IPS-18a (cell line): Measurements from ENCODE around the gene ATG16L2.
"Not testable (repeated sequence)": the region's sequence is repeated elsewhere in the genome, so short reads cannot be mapped to it uniquely, and the experiment has no call there.

ENCODE experiments used
- H3K27ac ChIP-seq: one replicate; pipeline ENCODE4 v1.5.1; 2013; ENCODE audit warnings: low read length
- H3K27me3 ChIP-seq: one replicate; pipeline ENCODE4 v1.6.1; 2013; ENCODE audit warnings: mild to moderate bottlenecking, low read length; ENCODE audit not compliant: control insufficient read depth, insufficient read depth
- H3K36me3 ChIP-seq: one replicate; pipeline ENCODE4 v1.6.1; 2013; ENCODE audit warnings: low read depth, low read length; ENCODE audit not compliant: control insufficient read depth
- H3K4me1 ChIP-seq: one replicate; pipeline ENCODE4 v1.6.1; 2013; ENCODE audit warnings: low read depth, low read length; ENCODE audit not compliant: control insufficient read depth
- H3K4me3 ChIP-seq: one replicate; pipeline ENCODE4 v1.5.1; 2013; ENCODE audit warnings: low read length
- H3K9ac ChIP-seq: one replicate; pipeline ENCODE4 v1.6.1; 2013; ENCODE audit warnings: mild to moderate bottlenecking, low read length, moderate library complexity
- H3K9me3 ChIP-seq: one replicate; pipeline ENCODE4 v1.6.1; 2013; ENCODE audit warnings: low read depth, low read length; ENCODE audit not compliant: control insufficient read depth

ATG16L2 gene

DNA sequence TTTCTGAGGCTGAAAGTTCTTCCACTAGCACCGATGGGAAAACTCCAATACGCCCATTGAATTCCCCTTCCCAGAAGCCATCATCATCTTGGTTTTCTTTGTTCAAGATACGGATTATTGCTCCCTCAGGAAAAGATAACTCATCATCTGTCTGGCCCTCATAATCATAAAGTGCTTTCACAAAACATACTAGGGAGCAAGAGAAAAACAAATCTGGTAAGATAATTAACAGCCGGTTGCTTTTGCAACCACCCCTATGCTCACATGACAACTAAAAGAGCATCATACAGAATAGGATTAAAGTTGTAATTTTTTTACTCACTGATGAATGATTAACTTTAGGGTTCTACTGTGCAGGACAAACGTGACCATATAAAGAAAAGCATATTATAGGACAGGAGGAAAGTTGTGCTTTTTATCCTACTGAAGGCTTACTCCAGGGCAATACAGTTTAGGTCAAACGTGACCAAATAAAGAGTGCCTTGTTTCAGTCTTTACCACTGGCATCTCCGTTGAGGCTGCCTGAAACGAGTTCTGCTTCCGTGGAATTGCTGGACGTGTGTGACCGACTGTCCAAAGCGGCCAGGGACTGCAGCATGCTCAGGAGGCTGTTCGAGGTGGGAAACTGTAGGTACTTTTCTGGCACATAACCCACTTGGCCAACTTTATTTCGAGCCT, 28.6 kb downstream of the ATG16L2 start:
- Histone ChIP-seq H3K36me3 (no peaks in the 10 kb centered on the region), H3K27ac (no peak overlapping the region), H3K9me3 (no peaks in the 10 kb centered on the region), H3K9ac (no peak overlapping the region), H3K4me1 (no peaks in the 10 kb centered on the region), H3K27me3 (no peaks in the 10 kb centered on the region), H3K4me3 (no peak overlapping the region)

DNA sequence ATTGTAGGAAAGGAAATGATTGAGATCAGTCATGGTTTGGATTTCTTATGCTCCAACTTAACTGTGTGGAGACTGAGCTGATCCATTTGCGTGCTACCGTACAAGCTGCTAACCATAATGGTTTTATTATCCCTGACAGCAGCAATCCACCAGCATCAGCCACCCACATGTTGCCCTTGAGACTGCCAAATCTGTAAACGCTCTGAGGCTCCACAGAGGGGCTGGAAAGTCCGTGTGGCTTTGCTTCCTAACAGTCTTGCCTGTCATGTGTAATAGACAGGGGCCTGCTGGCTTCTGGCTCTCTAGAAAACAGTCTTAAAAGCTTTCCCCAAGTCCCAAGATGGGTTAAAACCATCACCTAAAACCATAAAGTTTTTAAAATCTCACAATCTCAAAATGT, 30.1 kb downstream of the ATG16L2 start:
- Histone ChIP-seq H3K36me3 (no peaks in the 10 kb centered on the region), H3K4me1 (no peaks in the 10 kb centered on the region), H3K27me3 (no peaks in the 10 kb centered on the region), H3K4me3 (no peak overlapping the region), H3K9ac (no peak overlapping the region), H3K27ac (no peak overlapping the region), H3K9me3 (no peaks in the 10 kb centered on the region)

DNA sequence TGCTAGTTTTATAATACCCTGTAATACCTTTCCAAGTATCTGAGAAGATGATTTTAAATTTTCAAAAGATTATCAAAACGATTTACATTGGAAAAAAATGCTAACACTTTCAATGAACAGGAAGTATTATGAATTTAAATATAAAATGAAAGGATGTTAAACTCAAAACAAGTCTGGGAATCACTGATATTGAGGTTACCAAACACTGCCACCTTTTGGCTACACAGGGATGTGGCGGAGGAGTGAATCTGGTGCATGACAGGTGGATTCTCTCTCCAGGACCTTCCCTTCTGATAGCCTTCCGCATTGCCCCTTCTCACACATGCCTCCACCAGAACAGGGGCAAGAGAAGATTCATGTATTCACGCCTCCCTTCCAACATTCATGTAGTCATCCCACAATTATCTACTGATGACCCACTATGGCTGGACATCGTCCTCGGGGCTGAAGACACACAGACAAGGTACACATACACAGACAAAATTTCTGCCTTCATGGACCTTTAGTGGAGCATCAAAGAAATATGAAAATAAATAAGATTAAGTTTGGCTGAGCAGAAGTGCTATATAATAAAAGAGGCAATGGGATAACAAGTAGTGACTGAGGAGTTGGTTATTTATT, 34.7 kb downstream of the ATG16L2 start:
- Histone ChIP-seq H3K27ac (no peak overlapping the region), H3K36me3 (no peaks in the 10 kb centered on the region), H3K27me3 (no peaks in the 10 kb centered on the region), H3K4me3 (no peak overlapping the region), H3K9me3 (no peaks in the 10 kb centered on the region), H3K4me1 (no peaks in the 10 kb centered on the region), H3K9ac (no peak overlapping the region)

DNA sequence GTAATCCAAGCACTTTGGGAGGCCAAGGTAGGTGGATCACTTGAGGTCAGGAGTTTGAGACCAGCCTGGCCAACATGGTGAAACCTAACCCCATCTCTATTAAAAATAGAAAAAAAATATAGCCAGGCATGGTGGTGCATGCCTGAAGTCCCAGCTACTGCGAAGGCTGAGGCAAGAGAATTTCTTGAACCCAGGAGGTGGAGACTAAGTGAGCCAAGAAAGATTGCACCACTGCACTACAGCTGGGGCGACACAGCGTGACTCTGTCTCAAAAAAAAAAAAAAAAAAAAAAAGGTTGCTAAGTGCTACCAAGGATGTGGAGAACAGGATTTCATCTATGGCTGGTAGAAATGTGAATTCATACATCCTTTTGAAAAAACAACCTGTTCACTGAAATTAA, 36.6 kb downstream of the ATG16L2 start:
- H3K4me3 ChIP-seq, result no peak overlapping the region
- no peaks in the 10 kb centered on the region for H3K27me3 ChIP-seq
- no peak overlapping the region for H3K27ac ChIP-seq
- no peak overlapping the region for H3K9ac ChIP-seq
- no peaks in the 10 kb centered on the region for H3K36me3 ChIP-seq
- H3K4me1 ChIP-seq, result no peaks in the 10 kb centered on the region
- H3K9me3 ChIP-seq, result no peaks in the 10 kb centered on the region

DNA sequence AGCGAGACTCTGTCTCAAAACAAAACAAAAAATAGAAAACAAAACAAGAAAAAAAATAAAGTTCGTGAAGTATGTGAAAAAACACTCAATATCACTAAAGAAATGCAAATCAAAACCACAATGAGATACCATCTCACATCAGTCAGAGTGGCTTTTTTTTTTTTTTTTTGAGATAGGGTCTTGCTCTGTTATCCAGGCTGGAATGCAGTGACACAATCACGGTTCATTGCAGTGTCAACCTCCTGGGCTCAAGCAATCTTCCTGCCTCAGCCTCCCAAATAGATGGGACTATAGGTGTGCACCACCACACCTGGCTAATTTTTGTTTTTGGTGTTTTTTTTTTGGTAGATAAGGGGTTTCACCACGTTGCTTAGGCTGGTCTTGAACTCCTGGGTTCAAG, 37.5 kb downstream of the ATG16L2 start:
- no peak overlapping the region for H3K27ac ChIP-seq

DNA sequence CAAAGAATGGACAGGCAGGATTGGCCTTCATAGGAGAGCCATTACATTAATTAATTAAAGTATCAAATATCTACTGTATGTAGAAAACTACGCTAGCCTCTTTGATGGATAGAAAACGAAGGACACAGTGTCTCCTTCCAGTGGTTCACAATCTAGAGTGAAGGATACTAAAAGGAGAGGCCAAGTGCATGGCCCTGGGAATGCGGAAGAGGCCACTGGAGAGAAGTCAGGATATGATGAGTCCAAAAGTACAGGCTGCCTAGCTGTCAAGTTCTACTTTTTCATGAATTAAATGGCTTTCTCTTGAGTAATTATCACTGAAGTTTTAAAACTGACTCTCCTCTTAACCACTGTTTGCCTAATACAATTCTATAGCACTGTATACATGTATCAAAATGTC, 41.9 kb downstream of the ATG16L2 start:
- no peak overlapping the region for H3K27ac ChIP-seq
- no peaks in the 10 kb centered on the region for H3K9me3 ChIP-seq
- no peak overlapping the region for H3K9ac ChIP-seq
- H3K4me1 ChIP-seq, result no peaks in the 10 kb centered on the region
- no peak overlapping the region for H3K4me3 ChIP-seq
- H3K27me3 ChIP-seq, result no peaks in the 10 kb centered on the region
- no peaks in the 10 kb centered on the region for H3K36me3 ChIP-seq

More for the DNA sequence above, 37.5 kb downstream of the ATG16L2 start:
- Histone ChIP-seq H3K4me1 (no peaks in the 10 kb centered on the region), H3K27me3 (no peaks in the 10 kb centered on the region), H3K9ac (no peak overlapping the region), H3K9me3 (no peaks in the 10 kb centered on the region), H3K36me3 (no peaks in the 10 kb centered on the region), H3K4me3 (no peak overlapping the region)

DNA sequence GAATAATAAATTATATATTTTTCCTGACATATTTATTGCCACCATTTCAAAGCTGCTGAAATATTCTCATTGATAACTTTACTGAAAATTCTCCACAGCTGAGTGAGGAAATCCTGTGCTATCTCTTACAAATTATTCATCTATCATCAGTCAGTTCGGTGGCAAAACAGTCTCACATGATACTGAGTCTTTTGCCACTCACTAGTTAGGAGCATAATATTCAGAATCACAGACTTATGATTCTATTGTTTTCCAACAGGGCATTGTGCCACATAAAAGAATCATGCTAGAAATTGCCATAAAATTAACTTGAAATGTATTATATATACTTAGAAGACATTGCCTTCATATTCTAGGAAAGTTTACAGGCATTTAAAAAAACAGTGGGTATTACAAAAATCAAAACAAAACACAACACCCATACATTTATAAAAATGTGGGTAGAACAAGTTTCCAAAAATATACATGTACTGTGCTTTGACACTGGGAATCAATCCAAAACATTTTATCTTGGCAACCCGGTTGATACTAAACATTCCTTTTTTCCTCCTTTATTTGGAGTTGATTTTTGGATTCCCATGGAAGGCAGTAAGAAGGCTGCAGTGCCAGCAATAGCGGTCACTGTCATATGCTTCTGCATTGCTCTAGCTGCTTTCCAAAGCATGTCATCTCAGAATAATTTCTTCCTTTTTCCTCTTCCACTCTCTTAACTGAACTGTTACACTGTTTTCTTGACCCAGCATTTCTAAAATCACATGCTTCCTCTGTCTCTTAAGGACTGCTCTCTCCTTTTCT, 42.5 kb downstream of the ATG16L2 start:
- no peak overlapping the region for H3K9ac ChIP-seq
- no peaks in the 10 kb centered on the region for H3K4me1 ChIP-seq
- H3K36me3 ChIP-seq, result no peaks in the 10 kb centered on the region
- no peaks in the 10 kb centered on the region for H3K9me3 ChIP-seq
- H3K4me3 ChIP-seq, result no peak overlapping the region
- H3K27me3 ChIP-seq, result no peaks in the 10 kb centered on the region
- no peak overlapping the region for H3K27ac ChIP-seq

DNA sequence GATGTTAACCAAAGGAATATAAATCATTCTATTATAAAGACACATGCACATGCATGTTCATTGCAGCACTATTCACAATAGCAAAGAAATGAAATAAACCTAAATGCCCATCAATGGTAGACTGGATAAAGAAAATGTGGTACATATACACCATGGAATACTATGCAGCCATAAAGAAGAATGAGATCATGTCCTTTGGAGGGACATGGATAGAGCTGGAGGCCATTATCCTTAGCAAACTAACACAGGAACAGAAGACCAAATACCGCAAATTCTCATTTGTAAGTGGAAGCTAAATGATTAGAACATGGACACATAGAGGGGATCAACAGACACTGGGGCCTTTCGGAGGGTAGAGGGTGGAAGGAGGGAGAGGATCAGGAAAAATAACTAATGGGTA, 44.1 kb downstream of the ATG16L2 start:
- not testable (repeated sequence) for H3K4me3 ChIP-seq, H3K27me3 ChIP-seq, H3K27ac ChIP-seq, H3K9ac ChIP-seq, H3K9me3 ChIP-seq, H3K4me1 ChIP-seq, H3K36me3 ChIP-seq

DNA sequence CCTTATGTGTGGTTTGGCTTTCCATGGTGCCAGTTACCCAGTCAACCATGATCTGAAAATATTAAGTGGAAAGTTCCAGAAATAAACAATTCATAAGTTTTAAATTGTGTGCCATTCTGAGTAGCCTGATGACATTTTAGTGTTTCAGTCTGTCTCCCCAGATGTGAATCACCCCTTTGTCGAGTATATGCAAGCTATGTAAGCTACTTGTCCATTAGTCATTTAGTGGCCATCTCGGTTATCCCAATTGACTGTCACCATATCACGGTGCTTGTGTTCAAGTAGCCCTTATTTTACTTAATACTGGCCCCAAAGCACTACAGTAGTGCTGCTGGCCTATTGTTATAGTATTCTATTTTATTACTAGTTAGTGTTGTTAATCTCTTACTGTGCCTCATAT, 44.9 kb downstream of the ATG16L2 start:
- Histone ChIP-seq H3K36me3 (no peaks in the 10 kb centered on the region), H3K4me1 (peaks cover 7% of the 10 kb centered on the region), H3K27me3 (no peaks in the 10 kb centered on the region), H3K27ac (no peak overlapping the region), H3K9me3 (no peaks in the 10 kb centered on the region), H3K4me3 (no peak overlapping the region), H3K9ac (no peak overlapping the region)

DNA sequence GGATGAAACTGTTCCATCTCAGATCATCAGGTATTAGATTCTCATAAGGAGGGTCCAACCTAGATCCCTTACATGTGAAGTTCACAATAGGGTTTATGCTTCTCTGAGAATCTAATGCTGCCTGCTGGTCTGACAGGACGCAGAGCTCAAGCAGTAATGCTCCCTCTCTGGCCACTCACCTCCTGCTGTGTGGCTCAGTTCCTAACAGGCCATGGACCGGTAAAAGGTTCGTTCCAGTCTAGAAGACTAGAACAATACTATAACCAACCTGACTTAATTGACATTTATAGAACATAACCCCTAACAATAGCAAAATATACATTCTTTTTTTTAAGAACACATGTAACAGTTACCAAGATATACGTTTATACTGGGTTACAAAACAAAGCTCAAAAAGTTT, 45.8 kb downstream of the ATG16L2 start:
- Histone ChIP-seq H3K9me3 (no peaks in the 10 kb centered on the region), H3K9ac (no peak overlapping the region), H3K4me3 (no peak overlapping the region), H3K27me3 (no peaks in the 10 kb centered on the region), H3K27ac (no peak overlapping the region), H3K4me1 (peaks cover 7% of the 10 kb centered on the region), H3K36me3 (no peaks in the 10 kb centered on the region)

DNA sequence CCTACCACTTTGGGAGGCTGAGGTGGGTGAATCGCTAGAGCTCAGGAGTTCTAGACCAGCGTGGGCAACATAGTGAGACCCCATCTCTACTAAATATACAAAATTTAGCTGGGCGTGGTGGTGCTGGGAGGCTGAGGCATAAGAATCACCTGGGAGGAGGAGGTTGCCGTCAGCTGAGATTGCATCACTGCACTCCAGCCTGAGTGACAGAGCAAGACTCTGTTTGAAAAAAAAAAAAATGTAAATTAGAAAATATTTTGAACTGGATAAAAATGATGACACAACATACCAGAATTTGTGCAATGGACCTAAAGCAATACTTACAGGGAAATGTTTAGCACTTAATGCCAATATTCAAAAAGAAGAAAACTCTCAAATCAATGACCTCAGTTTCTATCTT, 46.4 kb downstream of the ATG16L2 start:
- H3K36me3 ChIP-seq, result no peaks in the 10 kb centered on the region
- H3K27me3 ChIP-seq, result no peaks in the 10 kb centered on the region
- no peak overlapping the region for H3K27ac ChIP-seq
- no peaks in the 10 kb centered on the region for H3K9me3 ChIP-seq
- H3K9ac ChIP-seq, result no peak overlapping the region
- no peak overlapping the region for H3K4me3 ChIP-seq
- peaks cover 7% of the 10 kb centered on the region for H3K4me1 ChIP-seq
